Stimulated activated CD8-positive, alpha-beta memory T cell treated with anti-CD3 and anti-CD28 coated beads, Interleukin-12 subunit alpha, Interleukin-12 subunit beta, amount 100 ng/mL, for 4 hours (primary cell): ENCODE data around the gene ZEB1.
"Not testable (repeated sequence)": the region's sequence is repeated elsewhere in the genome, so short reads cannot be mapped to it uniquely, and the experiment has no call there.

Experiments used
- DNase-seq: peaks from one replicate; pipeline ENCODE4 v3.0.0-alpha.2; 2020; ENCODE audit warnings: low read depth

The ZEB1 gene

GRCh38 chr10:31508882-31509281 lies 189.9 kb downstream of the ZEB1 start:
- no peak for DNase-seq

- no peak for DNase-seq
These were observed 191.0 kb downstream of the ZEB1 start for GRCh38 chr10:31509989-31510388.

GRCh38 chr10:31515116-31515515 lies 196.1 kb downstream of the ZEB1 start:
- DNase-seq = no peak

- DNase-seq = no peak
These were observed 196.9 kb downstream of the ZEB1 start for GRCh38 chr10:31515819-31516402.

- no peak for DNase-seq
These were observed 202.2 kb downstream of the ZEB1 start for GRCh38 chr10:31520986-31521831.

- no peak for DNase-seq
These were observed 203.8 kb downstream of the ZEB1 start for GRCh38 chr10:31522820-31523219.

GRCh38 chr10:31524460-31524859 lies 205.4 kb downstream of the ZEB1 start:
- no peak for DNase-seq

GRCh38 chr10:31526178-31526577 lies 207.2 kb downstream of the ZEB1 start:
- DNase-seq = no peak

GRCh38 chr10:31526681-31527080 lies 207.7 kb downstream of the ZEB1 start:
- DNase-seq = no peak

GRCh38 chr10:31528831-31529230 lies 209.8 kb downstream of the ZEB1 start:
- no peak for DNase-seq

- DNase-seq = no peak
These were observed 217.3 kb downstream of the ZEB1 start for GRCh38 chr10:31536302-31536701.

GRCh38 chr10:31549896-31550295 lies 230.9 kb downstream of the ZEB1 start:
- DNase-seq = no peak

- no peak for DNase-seq
These were observed 235.5 kb downstream of the ZEB1 start for GRCh38 chr10:31554556-31554955.

GRCh38 chr10:31557854-31558253 lies 238.8 kb downstream of the ZEB1 start:
- DNase-seq = no peak

GRCh38 chr10:31568252-31568861 lies 249.3 kb downstream of the ZEB1 start:
- DNase-seq = not testable (repeated sequence)

- DNase-seq = no peak
These were observed 255.6 kb downstream of the ZEB1 start for GRCh38 chr10:31574577-31574976.

GRCh38 chr10:31578181-31578852 lies 259.3 kb downstream of the ZEB1 start:
- no peak for DNase-seq

GRCh38 chr10:31578951-31579350 lies 259.9 kb downstream of the ZEB1 start:
- DNase-seq = no peak
